ENCODE data around the gene ERBB2.
"Not testable (repeated sequence)": the region's sequence is repeated elsewhere in the genome, so short reads cannot be mapped to it uniquely, and the experiment has no call there.

ERBB2 gene

DNA sequence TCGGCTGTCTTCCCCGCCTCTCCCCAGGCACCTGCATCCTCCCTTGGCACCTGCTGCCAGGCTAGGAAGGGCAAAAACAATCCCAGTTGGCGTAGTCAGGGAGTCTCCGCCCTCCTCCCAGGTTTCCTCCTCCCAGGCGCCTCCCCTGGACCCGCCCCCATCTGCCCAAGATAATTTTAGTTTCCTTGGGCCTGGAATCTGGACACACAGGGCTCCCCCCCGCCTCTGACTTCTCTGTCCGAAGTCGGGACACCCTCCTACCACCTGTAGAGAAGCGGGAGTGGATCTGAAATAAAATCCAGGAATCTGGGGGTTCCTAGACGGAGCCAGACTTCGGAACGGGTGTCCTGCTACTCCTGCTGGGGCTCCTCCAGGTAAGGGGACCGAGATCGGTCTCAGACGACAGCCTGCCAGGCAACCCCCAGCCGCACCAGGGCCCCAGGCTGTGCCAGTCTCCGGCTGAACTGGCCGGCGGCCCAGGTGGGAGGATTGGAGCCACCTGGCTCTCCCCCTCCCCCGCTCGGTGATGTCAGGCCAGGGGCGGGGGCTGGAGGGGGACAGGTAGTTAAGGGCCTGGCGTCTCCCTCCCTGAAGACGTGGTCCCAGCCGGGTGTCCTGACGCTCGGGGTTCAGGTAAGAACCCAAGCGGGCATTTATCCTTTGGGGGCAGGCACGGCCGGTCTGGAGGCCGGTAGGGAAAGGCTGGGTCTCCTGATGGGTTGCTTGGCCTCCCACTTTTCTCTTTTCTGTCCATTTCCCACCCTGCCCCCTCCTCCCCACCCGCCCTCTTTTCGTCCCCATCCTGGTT, 38.1 kb downstream of the ERBB2 start, which contains the start of gene GRB7:
Gene GRB7, plus strand, starts transcription at position 179 of the 808 bp plus-strand sequence. CDS start 4,364 bp downstream, outside the sequence.
- no peak within 1 kb of the TSS for H3K4me3 ChIP-seq (ENCODE audit: low read length)
- DNase-seq (ENCODE audit: low read depth, low spot score), result no peak

DNA sequence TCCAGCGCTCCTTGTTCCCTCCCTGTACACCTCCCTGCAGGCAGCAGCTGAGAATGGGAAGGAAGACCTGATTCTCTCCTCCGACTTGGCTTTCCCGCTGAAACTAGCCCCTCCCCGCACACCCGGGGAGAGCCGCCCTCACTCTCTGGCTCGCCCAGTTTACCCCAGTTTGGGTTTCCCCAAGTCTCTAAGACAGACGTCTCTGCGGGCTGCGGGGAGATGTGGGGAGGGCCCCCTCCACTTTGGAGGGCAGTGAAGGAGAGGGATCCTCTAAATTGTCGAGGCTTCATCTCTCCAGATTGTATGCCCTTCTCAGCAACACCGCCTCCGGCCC, 38.7 kb downstream of the ERBB2 start:
- no peak overlapping the region for H3K4me3 ChIP-seq (ENCODE audit: low read length)
- no peak for DNase-seq (ENCODE audit: low read depth, low spot score)

DNA sequence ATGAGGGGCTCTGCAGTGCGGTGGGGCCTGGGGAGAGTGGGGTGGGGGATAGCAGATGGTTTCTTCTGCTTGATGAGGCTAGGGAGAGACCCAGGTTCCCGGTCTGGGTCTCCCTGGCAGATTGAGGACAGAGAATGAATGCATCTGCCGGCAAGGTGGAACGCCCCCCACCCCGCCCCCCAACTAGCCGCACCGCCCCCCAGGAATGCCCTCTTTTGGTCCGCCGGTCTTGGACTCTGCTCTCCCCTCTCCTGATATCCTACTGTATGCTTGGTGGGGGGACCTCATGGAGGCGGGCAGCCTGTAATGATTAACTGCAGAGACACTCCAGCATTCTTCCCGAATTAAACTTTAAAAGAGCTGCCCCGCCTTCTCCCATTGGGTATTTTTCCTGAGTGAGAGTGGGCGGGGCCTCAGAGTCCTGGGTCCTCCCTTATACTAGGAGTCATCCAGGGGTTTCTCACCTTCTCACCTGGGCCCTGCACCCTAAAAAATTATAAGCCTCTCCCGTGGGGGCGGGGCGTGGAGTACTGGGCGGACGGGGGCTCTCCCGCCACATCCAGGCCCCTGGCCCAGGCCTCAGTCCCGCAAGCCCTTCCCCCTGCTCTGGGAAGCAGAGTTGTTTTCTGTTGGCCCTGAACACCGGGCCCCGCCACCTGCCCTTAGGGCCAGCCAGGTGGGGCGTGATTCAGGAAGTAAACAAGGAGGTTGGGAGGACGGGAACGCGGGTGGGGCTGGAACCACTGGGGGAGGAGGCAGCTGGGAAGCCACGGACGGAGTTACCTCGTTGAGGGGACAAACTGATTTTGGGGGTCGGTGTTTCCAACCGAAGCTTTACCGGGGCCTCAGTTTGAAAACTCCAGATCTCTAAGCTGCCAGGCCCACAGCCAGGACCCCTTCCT, 39.4 kb downstream of the ERBB2 start:
- no peak overlapping the region for H3K4me3 ChIP-seq (ENCODE audit: low read length)
- DNase-seq (ENCODE audit: low read depth, low spot score), result no peak

DNA sequence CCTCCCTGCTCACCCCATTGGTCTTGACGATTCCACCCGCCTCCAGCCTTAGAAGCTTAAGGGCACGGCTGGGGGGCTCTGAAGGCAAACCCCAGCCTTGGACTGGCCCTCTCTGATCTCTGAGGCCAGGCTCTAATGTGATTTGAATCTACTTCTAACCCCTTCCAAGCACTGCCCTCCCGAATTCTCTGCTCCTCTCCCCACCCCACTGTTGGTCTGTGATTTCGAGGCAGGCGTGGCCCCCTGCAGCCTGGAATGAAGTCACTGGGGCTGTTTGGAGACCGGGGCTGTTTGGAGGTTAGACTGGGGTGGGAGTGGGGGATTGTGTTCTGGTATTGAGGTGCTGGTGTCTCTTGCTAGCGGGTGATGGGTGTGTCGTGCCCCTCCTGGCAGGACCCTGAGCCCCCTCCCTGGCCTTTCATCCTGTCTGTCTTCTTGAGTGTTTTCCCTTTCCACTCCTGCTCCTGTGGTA, 40.1 kb downstream of the ERBB2 start:
- no peak overlapping the region for H3K4me3 ChIP-seq (ENCODE audit: low read length)
- DNase-seq (ENCODE audit: low read depth, low spot score), result no peak

DNA sequence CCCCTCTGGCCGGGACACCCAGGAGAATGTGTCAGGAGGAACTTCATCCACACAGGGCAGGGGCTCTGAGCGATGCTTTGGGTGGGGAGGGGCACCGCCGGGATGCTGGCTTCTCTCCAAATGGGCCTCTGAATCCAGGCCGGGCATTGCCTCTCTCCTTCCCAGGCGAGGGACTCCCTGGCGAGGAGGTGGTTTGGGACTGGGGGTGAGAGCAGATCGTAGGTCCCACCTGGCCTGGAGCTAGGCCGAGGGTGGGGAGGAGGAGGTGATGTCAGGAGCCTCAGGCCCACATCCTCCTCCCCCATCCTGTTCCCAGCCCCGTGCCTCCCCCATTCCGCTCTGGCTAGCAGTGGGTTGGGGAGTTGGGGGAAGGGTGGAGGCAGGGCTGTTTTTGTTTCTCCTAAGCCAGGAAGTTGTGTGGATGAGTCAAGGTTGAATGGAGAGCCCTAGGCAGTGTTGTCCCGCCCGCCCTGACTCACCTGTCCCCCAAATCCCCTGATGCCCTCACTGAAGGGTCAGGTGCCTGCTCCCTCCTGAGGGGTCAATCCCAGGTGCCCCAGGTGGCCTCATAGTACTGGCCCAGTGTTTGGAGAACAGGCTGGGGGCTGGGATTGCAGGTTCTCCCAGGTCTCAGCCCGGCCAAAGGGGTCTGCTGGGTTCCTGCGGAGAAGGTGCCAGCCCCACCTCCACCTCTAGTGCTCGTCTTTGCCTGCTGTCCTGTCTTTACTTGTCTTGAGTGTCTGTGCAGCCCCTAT, 40.7 kb downstream of the ERBB2 start:
- DNase-seq (ENCODE audit: low read depth, low spot score), result no peak
- no peak overlapping the region for H3K4me3 ChIP-seq (ENCODE audit: low read length)

DNA sequence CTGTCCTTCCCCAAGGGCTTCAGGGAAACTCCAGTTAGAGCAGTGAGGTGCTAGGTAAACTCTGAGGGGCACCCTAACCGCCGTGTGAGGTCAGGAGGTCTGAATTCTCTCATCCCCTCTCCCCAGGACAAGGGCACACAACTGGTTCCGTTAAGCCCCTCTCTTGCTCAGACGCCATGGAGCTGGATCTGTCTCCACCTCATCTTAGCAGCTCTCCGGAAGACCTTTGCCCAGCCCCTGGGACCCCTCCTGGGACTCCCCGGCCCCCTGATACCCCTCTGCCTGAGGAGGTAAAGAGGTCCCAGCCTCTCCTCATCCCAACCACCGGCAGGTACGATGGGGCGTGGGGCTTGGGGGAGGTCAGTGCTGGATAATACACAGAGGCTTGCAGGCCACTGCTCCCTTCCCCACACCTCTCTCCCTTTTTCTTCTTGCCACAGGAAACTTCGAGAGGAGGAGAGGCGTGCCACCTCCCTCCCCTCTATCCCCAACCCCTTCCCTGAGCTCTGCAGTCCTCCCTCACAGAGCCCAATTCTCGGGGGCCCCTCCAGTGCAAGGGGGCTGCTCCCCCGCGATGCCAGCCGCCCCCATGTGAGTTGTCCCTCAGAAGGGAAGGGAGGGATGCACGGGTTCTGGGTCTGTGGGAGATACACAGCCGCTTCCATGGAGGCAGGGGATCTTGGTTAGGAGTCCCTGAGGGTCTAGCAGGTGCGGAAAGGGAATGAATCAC, 42.4 kb downstream of the ERBB2 start:
- DNase-seq (ENCODE audit: low read depth, low spot score), result no peak
- H3K4me3 ChIP-seq (ENCODE audit: low read length), result no peak overlapping the region

DNA sequence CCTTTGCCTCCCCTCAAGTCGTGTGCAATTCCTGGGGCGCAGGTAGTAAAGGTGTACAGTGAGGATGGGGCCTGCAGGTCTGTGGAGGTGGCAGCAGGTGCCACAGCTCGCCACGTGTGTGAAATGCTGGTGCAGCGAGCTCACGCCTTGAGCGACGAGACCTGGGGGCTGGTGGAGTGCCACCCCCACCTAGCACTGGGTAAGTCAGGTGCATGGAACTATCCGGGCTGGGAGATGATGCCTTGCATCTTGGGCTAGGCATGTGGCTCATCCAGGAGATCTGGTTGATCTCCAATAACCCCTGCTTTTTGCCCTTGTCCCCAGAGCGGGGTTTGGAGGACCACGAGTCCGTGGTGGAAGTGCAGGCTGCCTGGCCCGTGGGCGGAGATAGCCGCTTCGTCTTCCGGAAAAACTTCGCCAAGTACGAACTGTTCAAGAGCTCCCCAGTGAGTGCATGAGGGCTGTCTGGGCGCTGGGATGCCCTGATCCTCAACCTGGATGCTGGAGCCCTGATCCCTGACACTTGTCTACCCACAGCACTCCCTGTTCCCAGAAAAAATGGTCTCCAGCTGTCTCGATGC, 43.1 kb downstream of the ERBB2 start:
- no peak overlapping the region for H3K4me3 ChIP-seq (ENCODE audit: low read length)
- no peak for DNase-seq (ENCODE audit: low read depth, low spot score)

DNA sequence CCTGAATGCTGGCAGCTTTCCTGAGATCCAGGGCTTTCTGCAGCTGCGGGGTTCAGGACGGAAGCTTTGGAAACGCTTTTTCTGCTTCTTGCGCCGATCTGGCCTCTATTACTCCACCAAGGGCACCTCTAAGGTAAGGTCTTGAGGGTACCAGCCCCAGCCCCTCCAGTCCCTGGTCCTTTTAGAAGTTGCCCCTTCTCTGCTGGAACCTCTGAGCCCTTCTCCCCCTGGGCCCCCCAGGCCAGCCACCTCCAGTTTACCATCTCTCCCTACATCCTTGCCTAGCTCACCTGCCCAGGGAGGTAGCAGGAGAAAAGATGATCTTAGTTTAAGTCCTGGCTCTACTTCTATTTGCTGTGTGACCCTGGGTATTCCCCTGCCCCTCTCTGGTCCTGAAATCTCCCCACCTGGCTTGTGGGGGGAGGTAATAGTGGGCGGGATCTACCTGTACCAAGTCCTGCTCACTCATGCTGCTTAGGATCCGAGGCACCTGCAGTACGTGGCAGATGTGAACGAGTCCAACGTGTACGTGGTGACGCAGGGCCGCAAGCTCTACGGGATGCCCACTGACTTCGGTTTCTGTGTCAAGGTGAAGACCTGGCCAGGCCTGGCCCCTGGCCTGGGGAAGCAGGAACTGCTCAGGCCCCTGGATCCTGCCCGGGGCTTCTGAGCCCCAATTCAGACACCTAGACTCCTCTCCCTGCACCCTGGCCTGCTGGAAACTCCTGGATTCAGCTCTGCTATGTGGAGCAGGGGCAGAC, 44.4 kb downstream of the ERBB2 start:
- H3K4me3 ChIP-seq (ENCODE audit: low read length), result no peak overlapping the region
- no peak for DNase-seq (ENCODE audit: low read depth, low spot score)

DNA sequence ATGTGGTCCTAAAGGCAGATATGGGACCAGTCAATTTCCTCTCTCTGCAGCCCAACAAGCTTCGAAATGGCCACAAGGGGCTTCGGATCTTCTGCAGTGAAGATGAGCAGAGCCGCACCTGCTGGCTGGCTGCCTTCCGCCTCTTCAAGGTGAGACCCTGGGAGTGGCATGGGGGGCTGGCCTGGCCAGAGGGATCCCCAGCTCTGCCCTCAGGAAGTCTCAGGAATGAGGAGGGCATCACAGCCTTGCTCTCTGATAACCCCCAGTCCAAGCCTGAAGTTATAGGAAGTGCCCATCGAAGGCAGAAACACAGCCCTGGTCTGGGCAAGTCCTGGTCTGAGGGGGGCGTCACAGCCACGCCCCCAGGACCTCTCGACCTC, 45.0 kb downstream of the ERBB2 start:
- DNase-seq (ENCODE audit: low read depth, low spot score), result no peak
- H3K4me3 ChIP-seq (ENCODE audit: low read length), result no peak overlapping the region

DNA sequence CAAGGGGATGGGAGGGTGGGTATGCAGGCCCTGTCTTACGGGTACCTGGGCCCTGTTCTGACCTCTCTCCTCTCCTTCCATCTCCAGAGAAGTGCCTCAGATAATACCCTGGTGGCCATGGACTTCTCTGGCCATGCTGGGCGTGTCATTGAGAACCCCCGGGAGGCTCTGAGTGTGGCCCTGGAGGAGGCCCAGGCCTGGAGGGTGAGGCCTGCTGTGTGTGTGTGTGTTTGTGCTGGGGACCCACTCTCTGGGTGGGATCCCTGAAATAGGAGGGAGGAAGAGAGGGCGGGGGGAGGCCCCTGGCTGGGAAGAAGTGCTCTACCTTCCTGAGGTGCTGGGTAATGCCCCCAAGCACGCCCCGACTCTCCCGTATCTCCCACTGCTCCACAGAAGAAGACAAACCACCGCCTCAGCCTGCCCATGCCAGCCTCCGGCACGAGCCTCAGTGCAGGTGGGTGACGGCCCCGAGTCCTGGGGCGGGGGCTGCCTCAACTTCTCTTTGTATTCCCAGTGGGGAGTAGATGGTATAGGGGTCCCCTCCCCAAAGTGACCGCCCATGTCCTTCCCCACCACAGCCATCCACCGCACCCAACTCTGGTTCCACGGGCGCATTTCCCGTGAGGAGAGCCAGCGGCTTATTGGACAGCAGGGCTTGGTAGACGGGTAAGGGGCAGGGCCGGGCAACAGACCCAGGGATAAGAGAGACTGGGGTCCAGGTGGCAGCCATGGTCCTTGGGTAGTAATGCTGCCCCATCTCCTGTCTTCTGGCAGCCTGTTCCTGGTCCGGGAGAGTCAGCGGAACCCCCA, 45.7 kb downstream of the ERBB2 start:
- no peak overlapping the region for H3K4me3 ChIP-seq (ENCODE audit: low read length)
- DNase-seq (ENCODE audit: low read depth, low spot score), result no peak

DNA sequence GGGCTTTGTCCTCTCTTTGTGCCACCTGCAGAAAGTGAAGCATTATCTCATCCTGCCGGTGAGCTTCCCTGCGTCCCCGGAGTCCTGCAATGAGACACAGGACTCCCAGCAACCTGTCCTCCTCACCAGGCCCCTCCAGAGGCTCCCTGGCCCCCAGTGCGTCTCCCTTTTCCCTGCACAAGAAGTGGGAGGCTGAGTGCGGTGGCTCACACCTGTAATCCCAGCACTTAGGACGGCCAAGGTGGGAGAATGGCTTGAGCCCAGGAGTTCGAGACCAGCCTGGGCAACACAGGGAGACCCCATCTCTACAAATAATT, 46.2 kb downstream of the ERBB2 start:
- no peak overlapping the region for H3K4me3 ChIP-seq (ENCODE audit: low read length)
- DNase-seq (ENCODE audit: low read depth, low spot score), result no peak

DNA sequence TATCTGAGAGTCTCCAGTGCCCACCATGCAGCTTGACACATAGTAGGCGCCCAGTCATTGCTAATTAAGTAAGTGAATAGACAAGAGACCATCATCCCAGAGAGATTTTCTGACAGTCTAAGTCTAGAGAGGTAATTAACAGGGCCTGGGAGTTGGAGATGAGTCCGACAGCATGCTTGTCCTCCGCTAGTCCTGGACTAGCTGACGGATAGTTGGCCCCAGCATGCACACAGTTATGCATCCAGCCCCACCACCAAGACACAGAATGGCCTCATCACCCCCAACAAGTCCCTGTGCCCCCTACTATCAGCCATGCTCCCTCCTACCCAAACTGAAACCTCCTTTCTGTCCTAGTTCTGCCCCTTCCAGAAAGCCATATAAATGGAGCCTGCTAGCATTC, 47.9 kb downstream of the ERBB2 start:
- no peak for DNase-seq (ENCODE audit: low read depth, low spot score)
- H3K4me3 ChIP-seq (ENCODE audit: low read length), result no peak overlapping the region

DNA sequence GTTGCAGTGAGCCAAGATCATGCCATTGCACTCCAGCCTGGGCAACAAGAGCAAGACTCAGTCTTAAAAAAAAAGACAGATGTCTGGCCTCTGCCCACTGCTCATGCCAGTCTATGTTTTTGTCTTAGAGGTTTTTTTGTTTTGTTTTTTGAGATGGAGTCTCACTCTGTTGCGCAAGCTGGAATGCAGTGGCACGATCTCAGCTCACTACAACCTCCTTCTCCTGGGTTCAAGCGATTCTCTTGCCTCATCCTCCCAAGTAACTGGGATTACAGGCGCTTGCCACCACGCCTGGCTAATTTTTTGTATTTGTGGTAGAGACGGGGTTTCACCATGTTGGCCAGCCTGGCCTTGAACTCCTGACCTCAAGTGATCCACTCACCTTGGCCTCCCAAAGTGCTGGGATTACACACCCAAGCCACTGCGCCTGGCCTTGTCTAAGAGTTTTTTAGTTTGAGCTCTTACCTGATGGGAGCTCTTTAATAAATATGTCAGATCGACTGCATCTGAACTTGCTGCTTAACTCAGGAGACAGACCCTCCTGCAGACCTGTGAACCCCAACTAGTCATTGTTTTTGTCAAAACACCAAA, 48.7 kb downstream of the ERBB2 start:
- not testable (repeated sequence) for DNase-seq (ENCODE audit: low read depth, low spot score); H3K4me3 ChIP-seq (ENCODE audit: low read length)

DNA sequence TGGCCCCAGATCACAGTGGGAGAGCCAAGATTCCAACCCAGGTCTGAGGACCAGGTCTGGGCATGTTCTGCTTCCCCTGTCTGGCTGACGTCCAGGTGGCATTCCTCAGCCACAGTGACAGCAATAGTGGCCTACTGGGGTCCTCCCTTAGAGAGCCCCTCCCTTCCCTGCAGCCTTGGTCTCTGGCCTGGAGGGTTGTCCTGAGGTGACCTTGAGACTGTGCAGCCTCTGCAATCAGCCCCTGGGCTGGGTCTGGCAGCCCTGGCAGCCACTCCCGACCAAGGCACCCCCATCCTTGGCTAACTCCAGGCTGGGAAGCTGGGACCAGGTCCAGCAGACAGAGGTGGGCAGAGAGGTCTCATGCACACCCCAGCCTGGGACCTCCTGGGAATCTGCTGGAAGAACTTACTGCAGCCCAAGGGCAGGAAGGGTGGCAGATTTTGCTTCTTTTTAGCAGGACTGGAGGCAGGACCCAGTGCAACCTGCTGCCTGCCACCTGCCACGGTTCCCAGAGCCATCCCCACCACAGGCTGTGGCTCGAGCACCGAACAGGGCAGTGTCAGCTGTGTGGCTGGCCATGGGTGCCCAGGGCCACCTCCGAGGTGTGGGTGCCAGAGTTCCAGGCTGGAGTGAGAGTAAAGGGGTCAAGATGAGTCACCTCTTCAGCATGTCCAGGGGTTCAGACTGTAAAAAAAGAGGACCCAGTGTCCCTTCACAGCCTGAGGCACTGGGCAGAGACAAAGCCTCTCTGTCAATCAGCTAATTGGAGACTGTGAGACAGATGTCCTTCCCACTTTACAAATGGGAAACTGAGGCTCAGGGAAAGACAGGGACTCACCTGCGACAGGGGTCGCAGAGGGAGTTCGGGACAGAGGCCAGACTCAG, 50.5 kb downstream of the ERBB2 start:
- DNase-seq (ENCODE audit: low read depth, low spot score), result no peak
- no peak overlapping the region for H3K4me3 ChIP-seq (ENCODE audit: low read length)

DNA sequence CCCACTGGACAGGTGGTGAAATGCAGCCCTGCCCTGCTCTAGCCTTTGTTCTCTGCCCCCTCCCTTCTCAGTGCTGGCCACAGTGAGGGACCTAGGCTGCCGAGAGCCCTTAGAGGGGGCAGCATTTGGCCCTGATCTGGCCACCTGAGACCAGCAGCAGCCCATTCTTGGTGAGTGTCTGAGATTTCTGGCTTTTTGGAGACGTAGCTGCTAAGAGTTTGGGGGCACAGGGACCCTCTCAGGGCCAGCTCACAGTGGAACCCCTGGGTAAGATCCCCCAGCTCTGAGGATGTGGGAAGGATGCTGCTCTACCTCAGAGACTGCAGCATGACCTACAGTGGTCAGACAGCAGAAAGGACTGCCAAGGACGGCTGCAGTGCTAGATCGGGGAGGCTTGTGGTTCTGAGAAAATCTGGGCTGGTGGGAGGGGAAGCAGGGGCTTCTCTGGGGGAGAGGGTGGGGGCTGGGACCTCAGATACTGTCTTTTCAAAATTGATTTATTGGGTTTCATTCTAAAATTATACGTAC, 51.2 kb downstream of the ERBB2 start:
- H3K4me3 ChIP-seq (ENCODE audit: low read length), result no peak overlapping the region
- no peak for DNase-seq (ENCODE audit: low read depth, low spot score)

DNA sequence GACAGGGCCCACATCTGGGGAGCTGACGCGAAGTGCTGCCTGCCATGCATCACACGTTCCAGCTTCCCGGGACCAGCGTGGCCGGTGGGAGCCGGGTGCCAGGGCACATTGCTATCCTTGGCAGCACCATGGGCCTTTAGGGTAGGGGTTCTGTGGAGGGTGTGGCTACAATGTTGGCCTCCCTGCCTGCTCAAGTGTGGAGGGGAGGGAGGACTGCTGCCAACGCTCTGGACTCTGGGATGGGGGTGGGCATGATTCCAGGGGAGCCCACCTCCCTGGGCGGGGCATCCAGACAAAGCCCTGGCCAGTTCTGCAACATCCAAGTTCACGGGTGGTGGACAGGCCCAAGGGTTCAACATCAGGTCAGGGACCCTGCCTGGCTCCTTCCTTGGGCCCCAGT, 51.8 kb downstream of the ERBB2 start:
- no peak for DNase-seq (ENCODE audit: low read depth, low spot score)
- H3K4me3 ChIP-seq (ENCODE audit: low read length), result no peak overlapping the region
